Mucosa of descending colon (tissue), 3 donors: ENCODE measurements around the gene KCNH8. TPM values are rescaled to one million over a fixed set of nuclear protein-coding genes. Genes with fewer than 3 reads are reported as not detected.

ENCODE experiments used
- ATAC-seq: fragments of 200-7000 bp; cut with Tn5 transposase; one replicate; pipeline ENCODE4 v1.9.1; 2020; ENCODE audit warnings: mild to moderate bottlenecking, moderate library complexity
- DNase-seq, 3 donors: peaks; one replicate each; pipeline ENCODE4 v3.0.0-alpha.2; 2020
- H3K36me3 ChIP-seq: fragments of 200-600 bp; one replicate; pipeline ENCODE4 v1.8.0; 2021; ENCODE audit warnings: low read depth, mild to moderate bottlenecking
- H3K4me1 ChIP-seq: fragments of 200-600 bp; one replicate; pipeline ENCODE4 v1.8.0; 2021; ENCODE audit warnings: low read depth, mild to moderate bottlenecking
- H3K4me3 ChIP-seq: fragments of 200-600 bp; one replicate; pipeline ENCODE4 v1.8.0; 2021; ENCODE audit warnings: mild to moderate bottlenecking
- H3K9me3 ChIP-seq: fragments of 200-600 bp; one replicate; pipeline ENCODE4 v1.8.0; 2021; ENCODE audit warnings: mild to moderate bottlenecking
- intact Hi-C, 2 donors: fragments of 100-400 bp; cut with DNase I in 1 of 2; cut with micrococcal nuclease in 1 of 2; formaldehyde crosslinking; loops; one replicate each; pipeline versions ENCODE4 v1.11.0 to v1.11.1; 2022; cut with DNase I, micrococcal nuclease
- total RNA-seq, 3 donors: library from RNA; stranded (reverse); fragmentation: NEBNext Ultra II Directional in 2 of 3; extraction: Animal tissue kit (Norgen Biotek cat#: 25700) in 2 of 3; gene quantifications; one replicate each; pipeline versions ENCODE4 v1.2.1 to v1.2.4, GENCODE V29; 2021 to 2023
- TF ChIP-seq, protein P1 (sequence below): fragments of 200-600 bp; IDR thresholded peaks from one replicate; pipeline ENCODE4 v1.8.0; 2022; ENCODE audit warnings: antibody characterized with exemption, mild to moderate bottlenecking
- donor health status: DM: no; HTN: no; CAD: no; lungs with moderate emphysema.
- donor health status: DM: no; HTN: no; CAD: no.
- donor health status: DM: no; HTN: yes; CAD: no.

The KCNH8 gene
- total RNA-seq, 3 donors from 2014 or later, result 1.0 to 1.3 (median 1.1) TPM

DNA sequence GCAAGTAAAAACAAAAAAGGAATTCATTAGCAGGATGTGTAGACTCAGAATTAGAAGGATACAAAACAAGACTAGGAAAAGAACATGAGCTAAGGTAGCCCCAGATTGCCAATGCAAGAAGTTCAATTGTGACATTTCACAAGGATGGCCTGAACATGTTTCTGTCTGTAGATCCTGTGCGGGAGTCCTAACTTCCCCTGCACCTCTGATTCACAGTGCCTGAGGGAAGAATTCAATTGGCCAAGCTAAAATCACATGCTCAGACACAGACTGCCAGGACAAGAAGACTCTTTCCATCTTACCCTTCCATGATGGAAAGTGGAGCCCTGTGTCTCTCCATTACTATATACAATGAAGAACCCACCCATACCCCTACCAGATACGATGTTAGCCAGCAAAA, 251.5 kb downstream of the KCNH8 start:
- TF ChIP-seq, protein P1, sequence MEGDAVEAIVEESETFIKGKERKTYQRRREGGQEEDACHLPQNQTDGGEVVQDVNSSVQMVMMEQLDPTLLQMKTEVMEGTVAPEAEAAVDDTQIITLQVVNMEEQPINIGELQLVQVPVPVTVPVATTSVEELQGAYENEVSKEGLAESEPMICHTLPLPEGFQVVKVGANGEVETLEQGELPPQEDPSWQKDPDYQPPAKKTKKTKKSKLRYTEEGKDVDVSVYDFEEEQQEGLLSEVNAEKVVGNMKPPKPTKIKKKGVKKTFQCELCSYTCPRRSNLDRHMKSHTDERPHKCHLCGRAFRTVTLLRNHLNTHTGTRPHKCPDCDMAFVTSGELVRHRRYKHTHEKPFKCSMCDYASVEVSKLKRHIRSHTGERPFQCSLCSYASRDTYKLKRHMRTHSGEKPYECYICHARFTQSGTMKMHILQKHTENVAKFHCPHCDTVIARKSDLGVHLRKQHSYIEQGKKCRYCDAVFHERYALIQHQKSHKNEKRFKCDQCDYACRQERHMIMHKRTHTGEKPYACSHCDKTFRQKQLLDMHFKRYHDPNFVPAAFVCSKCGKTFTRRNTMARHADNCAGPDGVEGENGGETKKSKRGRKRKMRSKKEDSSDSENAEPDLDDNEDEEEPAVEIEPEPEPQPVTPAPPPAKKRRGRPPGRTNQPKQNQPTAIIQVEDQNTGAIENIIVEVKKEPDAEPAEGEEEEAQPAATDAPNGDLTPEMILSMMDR, result no peak
- Histone ChIP-seq H3K36me3 (no peaks in the 10 kb centered on the region), H3K4me1 (no peaks in the 10 kb centered on the region), H3K9me3 (no peaks in the 10 kb centered on the region), H3K4me3 (no peak overlapping the region)
- ATAC-seq (no peak), DNase-seq (no peak)
- intact Hi-C loops, result no loop called here

DNA sequence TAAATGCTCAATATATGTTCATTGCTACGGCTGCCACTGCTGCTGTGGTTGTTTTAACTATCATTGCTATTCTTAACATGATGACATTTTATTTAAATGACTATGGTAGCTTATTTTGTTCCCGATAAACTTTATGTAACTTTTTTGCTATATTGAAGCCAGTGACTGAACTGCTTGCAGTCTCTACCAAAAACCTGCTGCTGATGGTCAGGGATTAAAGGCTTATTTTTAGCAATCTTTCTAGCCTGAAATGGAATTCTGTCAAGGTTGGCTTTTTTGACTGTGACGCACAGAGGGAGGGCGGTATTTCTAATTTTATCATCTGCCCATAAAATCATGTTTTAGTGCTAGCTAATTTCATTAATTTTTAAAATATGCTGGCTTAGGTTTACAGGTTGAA, 271.8 kb downstream of the KCNH8 start:
- Histone ChIP-seq H3K9me3 (no peaks in the 10 kb centered on the region), H3K4me3 (no peak overlapping the region), H3K4me1 (no peaks in the 10 kb centered on the region), H3K36me3 (no peaks in the 10 kb centered on the region)
- TF ChIP-seq, protein P1, result no peak
- ATAC-seq (no peak), DNase-seq (no peak)
- intact Hi-C loops, result no loop called here

DNA sequence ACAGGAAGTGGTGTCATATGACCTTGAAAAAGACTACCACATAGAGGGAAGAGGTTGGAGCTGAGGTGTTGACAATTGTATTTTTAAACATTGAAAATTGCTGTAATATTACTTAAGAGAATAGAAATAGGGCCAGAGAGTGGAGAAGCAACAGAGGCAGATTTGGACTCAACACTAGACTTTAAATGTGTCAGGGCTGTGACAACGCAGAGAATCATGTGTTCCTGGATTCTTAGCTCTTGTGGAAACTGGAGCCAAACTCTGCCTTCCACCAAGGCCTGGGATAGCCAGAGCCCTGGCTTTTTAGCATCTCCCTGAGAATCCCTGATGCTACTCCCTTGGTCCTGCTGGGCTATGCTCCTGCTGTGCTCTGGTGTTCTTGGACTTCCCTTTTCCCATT, 277.5 kb downstream of the KCNH8 start:
- ATAC-seq (no peak), DNase-seq (no peak)
- Histone ChIP-seq H3K4me3 (no peak overlapping the region), H3K36me3 (no peaks in the 10 kb centered on the region), H3K4me1 (no peaks in the 10 kb centered on the region), H3K9me3 (no peaks in the 10 kb centered on the region)
- intact Hi-C loops, result no loop called here
- TF ChIP-seq, protein P1, result no peak

DNA sequence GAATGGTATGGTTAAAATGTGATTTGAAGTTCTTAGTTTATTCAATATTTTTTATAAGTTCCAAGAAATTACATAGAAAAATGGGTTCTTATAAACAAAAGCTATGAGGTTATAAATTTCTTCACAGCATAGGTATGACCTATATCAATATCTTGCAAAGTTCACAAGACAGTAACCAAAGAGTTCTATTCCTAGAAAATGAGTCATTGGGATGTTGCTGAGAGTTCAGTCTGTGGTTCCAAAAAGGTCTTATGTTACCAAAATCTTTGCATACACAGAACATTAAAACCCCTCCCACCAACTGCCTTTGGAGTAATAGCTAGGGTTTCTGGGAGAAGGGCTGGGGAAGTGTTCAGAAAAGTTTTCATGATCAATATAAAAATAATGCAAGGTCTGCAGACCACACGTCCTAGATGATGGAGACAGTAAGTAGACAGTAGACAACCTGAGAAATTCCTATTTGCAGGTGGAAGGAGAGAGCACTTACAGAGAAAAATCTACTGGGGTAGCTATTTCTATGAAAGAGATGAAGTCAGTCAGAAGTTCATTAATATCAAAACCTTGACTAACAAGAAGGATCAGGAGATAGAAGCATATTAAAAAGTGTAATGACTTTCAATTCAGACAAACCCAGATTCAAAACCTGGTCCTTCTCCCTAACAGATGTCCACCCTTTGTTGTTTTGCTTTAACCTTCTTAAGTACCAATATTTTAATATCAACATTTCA, 279.3 kb downstream of the KCNH8 start:
- no peak for ATAC-seq

DNA sequence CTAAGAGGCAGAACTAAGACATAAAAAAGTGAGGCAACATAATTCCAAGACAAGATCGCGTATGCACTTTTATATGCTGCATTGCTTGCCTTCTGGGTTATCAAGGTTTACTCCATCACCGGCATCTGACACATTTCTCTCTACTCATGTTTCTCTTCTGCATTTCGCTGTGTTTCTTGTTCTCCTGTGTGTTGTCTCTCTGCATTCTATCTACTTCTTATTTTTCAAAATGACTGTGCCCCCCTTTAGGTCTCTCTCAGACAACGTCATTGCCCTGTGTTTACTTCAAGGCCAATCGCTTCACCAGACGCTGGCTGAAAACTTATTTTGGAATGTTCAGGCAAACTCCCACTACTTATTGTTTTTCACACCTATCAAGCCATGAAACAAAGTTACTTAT, 280.4 kb downstream of the KCNH8 start:
- intact Hi-C loops, result no loop called here
- Histone ChIP-seq H3K9me3 (no peaks in the 10 kb centered on the region), H3K36me3 (no peaks in the 10 kb centered on the region), H3K4me1 (no peaks in the 10 kb centered on the region), H3K4me3 (no peak overlapping the region)
- DNase-seq, result no peak
- no peak for ATAC-seq
- TF ChIP-seq, protein P1, result no peak

More for the DNA sequence above, 279.3 kb downstream of the KCNH8 start:
- no peak for DNase-seq
- intact Hi-C loops, result no loop called here
- Histone ChIP-seq H3K9me3 (no peaks in the 10 kb centered on the region), H3K36me3 (no peaks in the 10 kb centered on the region), H3K4me3 (no peak overlapping the region), H3K4me1 (no peaks in the 10 kb centered on the region)
- TF ChIP-seq, protein P1, result no peak

DNA sequence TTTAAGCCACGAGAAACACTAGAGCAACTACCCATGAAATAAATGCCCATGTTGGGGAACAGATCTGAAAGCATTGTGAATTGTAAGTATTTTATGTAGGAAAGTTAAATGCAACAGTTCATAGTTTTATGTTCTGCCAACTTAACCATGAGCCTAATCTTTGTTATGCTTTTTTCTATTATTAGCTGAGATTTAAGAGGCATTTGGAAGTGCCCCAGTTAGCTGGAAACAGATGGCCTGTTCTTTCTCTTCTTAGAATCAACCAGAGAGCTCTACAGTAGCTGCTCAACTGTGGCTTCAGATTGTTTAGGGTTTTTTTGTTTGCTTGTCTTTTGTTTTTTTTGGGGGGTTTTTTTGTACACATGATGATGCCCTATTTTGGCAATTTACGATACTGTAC, 284.4 kb downstream of the KCNH8 start:
- DNase-seq (no peak), ATAC-seq (no peak)

More for the DNA sequence above, 284.4 kb downstream of the KCNH8 start:
- TF ChIP-seq, protein P1, result no peak
- Histone ChIP-seq H3K4me3 (no peak overlapping the region), H3K9me3 (no peaks in the 10 kb centered on the region), H3K4me1 (no peaks in the 10 kb centered on the region), H3K36me3 (no peaks in the 10 kb centered on the region)
- intact Hi-C loops, result no loop called here
